IMR-90 (cell line): ENCODE data around the gene CAB39. TPM values are rescaled to one million over a fixed set of nuclear protein-coding genes. Genes with fewer than 3 reads are reported as not detected.

Experiments
- ATAC-seq: fragments of 200-7000 bp; cut with Tn5 transposase; 2 replicates; pipeline ENCODE4 v1.9.1; 2020; ENCODE audit warnings: low read depth, mild to moderate bottlenecking, moderate library complexity
- BruUV-seq: library from RNA; stranded (reverse); fragments of 400-500 nt; replicated peaks from 2 replicates; lab custom pipeline; 2021; lab: Mats Ljungman, UMichigan
- CTCF ChIA-PET: fragments of 300-600 bp; formaldehyde crosslinking; extraction: SDS; loops from one replicate; lab custom pipeline; 2021; ENCODE audit warnings: antibody characterized with exemption; lab: Yijun Ruan, JAX
- POLR2A ChIA-PET: fragments of 300-600 bp; sonication (Branson Sonifier 250); formaldehyde crosslinking; loops from one replicate; lab custom pipeline; 2022; ENCODE audit warnings: antibody characterized with exemption; ENCODE audit not compliant: unreplicated experiment; lab: Charles Lee
- DNase-seq: peaks from one replicate; pipeline ENCODE4 v3.0.0; 2013
- H2AFZ ChIP-seq: replicated peaks from 2 replicates; pipeline ENCODE3; 2013; ENCODE audit warnings: low read length, mild to moderate bottlenecking; ENCODE audit not compliant: poor library complexity
- H2AK5ac ChIP-seq: 2 replicates; pipeline ENCODE4 v1.6.1; 2013; ENCODE audit warnings: low read depth, low read length, inconsistent platforms
- H2AK9ac ChIP-seq: replicated peaks from 2 replicates; pipeline ENCODE3; 2013; ENCODE audit warnings: mild to moderate bottlenecking, low read depth, low read length, moderate library complexity; ENCODE audit not compliant: poor library complexity
- H2BK120ac ChIP-seq: 2 replicates; pipeline ENCODE4 v1.6.1; 2013; ENCODE audit warnings: low read depth, low read length, inconsistent platforms
- H2BK15ac ChIP-seq: 3 replicates; pipeline ENCODE4 v1.6.1; 2013; ENCODE audit warnings: low read depth, low read length, inconsistent platforms
- H2BK20ac ChIP-seq: 2 replicates; pipeline ENCODE4 v1.6.1; 2013; ENCODE audit warnings: low read depth, mild to moderate bottlenecking, inconsistent platforms, low read length, moderate library complexity
- H2BK5ac ChIP-seq: 2 replicates; pipeline ENCODE4 v1.6.1; 2013; ENCODE audit warnings: mild to moderate bottlenecking, low read depth, low read length, inconsistent platforms; ENCODE audit not compliant: poor library complexity, severe bottlenecking
- H3K14ac ChIP-seq: replicated peaks from 2 replicates; pipeline ENCODE4 v1.6.1; 2013; ENCODE audit warnings: low read depth, low read length, inconsistent platforms
- H3K18ac ChIP-seq: 2 replicates; pipeline ENCODE4 v1.6.1; 2013; ENCODE audit warnings: low read depth, low read length, control low read depth
- H3K23ac ChIP-seq: 2 replicates; pipeline ENCODE4 v1.6.1; 2013; ENCODE audit warnings: low read depth, low read length, inconsistent platforms
- H3K27ac ChIP-seq: 2 replicates; pipeline ENCODE4 v1.5.1; 2013; ENCODE audit warnings: mild to moderate bottlenecking, control low read depth, low read length; ENCODE audit not compliant: insufficient read depth
- H3K27me3 ChIP-seq: 2 replicates; pipeline ENCODE4 v1.6.1; 2013; ENCODE audit warnings: low read length; ENCODE audit not compliant: control insufficient read depth, insufficient read depth
- H3K36me3 ChIP-seq: 2 replicates; pipeline ENCODE4 v1.6.1; 2013; ENCODE audit warnings: low read length, mixed read lengths; ENCODE audit not compliant: control insufficient read depth, insufficient read depth
- H3K4ac ChIP-seq: 2 replicates; pipeline ENCODE4 v1.6.1; 2013; ENCODE audit warnings: low read depth, low read length, inconsistent platforms
- H3K4me1 ChIP-seq: 2 replicates; pipeline ENCODE4 v1.6.1; 2013; ENCODE audit warnings: low read length, mixed read lengths; ENCODE audit not compliant: control insufficient read depth, insufficient read depth
- H3K4me2 ChIP-seq: 2 replicates; pipeline ENCODE4 v1.6.1; 2013; ENCODE audit warnings: low read depth, mild to moderate bottlenecking, control low read depth, low read length, moderate library complexity
- H3K4me3 ChIP-seq: 2 replicates; pipeline ENCODE4 v1.5.1; 2013; ENCODE audit warnings: low read depth, mild to moderate bottlenecking, control low read depth, low read length, moderate library complexity; ENCODE audit not compliant: insufficient read depth
- H3K56ac ChIP-seq: 2 replicates; pipeline ENCODE4 v1.6.1; 2013; ENCODE audit warnings: low read length, inconsistent platforms; ENCODE audit not compliant: insufficient read depth; ENCODE audit errors: extremely low read depth
- H3K79me1 ChIP-seq, 2 experiments: 2 replicates each; pipeline ENCODE4 v1.6.1; 2013; ENCODE audit warnings: low read length in 2 of 2, inconsistent platforms in 1 of 2, low read depth in 1 of 2
- H3K9ac ChIP-seq: 2 replicates; pipeline ENCODE4 v1.6.1; 2013; ENCODE audit warnings: low read depth, low read length, control low read depth
- H3K9me1 ChIP-seq: 2 replicates; pipeline ENCODE4 v1.6.1; 2013; ENCODE audit warnings: low read length, inconsistent platforms; ENCODE audit not compliant: insufficient read depth
- H3K9me3 ChIP-seq: 2 replicates; pipeline ENCODE4 v1.6.1; 2013; ENCODE audit warnings: low read length; ENCODE audit not compliant: control insufficient read depth, insufficient read depth
- H4K20me1 ChIP-seq: 2 replicates; pipeline ENCODE4 v1.6.1; 2013; ENCODE audit warnings: low read length, inconsistent platforms; ENCODE audit not compliant: insufficient read depth
- H4K5ac ChIP-seq: 2 replicates; pipeline ENCODE4 v1.6.1; 2013; ENCODE audit warnings: mild to moderate bottlenecking, low read depth, low read length, control low read depth
- H4K8ac ChIP-seq, 2 experiments: 2 replicates each; pipeline ENCODE4 v1.6.1; 2013; ENCODE audit warnings: low read depth in 2 of 2, low read length in 2 of 2, control low read depth in 1 of 2, inconsistent platforms in 1 of 2
- H4K91ac ChIP-seq: 2 replicates; pipeline ENCODE4 v1.6.1; 2013; ENCODE audit warnings: low read depth, low read length, inconsistent platforms; ENCODE audit not compliant: insufficient read depth
- BHLHE40 ChIP-seq: fragments of 150-350 bp; IDR thresholded peaks from 2 replicates; pipeline ENCODE4 v1.6.1; 2016; ENCODE audit warnings: mild to moderate bottlenecking, low read depth, low read length
- CEBPB ChIP-seq: IDR thresholded peaks from 2 replicates; pipeline ENCODE4 v1.6.1; 2012; ENCODE audit warnings: low read depth, low read length, improper control_type of control experiment
- CHD1 ChIP-seq: IDR thresholded peaks from 2 replicates; pipeline ENCODE4 v1.6.1; 2012; ENCODE audit warnings: low read depth, low read length, improper control_type of control experiment
- CTCF ChIP-seq: conservative IDR thresholded peaks from 2 replicates; pipeline ENCODE4 v1.5.1; 2012; ENCODE audit warnings: mild to moderate bottlenecking, low read depth, low read length, improper control_type of control experiment
- FOS ChIP-seq: fragments of 150-350 bp; IDR thresholded peaks from 2 replicates; pipeline ENCODE4 v1.6.1; 2016; ENCODE audit warnings: low read depth, low read length
- MAFK ChIP-seq: IDR thresholded peaks from 2 replicates; pipeline ENCODE4 v1.6.1; 2012; ENCODE audit warnings: low read depth, low read length, improper control_type of control experiment
- MAZ ChIP-seq: IDR thresholded peaks from 2 replicates; pipeline ENCODE4 v1.6.1; 2012; ENCODE audit warnings: low read depth, mild to moderate bottlenecking, low read length, improper control_type of control experiment, moderate library complexity, borderline replicate concordance
- NFE2L2 ChIP-seq: fragments of 150-350 bp; IDR thresholded peaks from 2 replicates; pipeline ENCODE4 v1.6.1; 2016; ENCODE audit warnings: low read depth, mild to moderate bottlenecking, low read length
- POLR2A ChIP-seq: IDR thresholded peaks from 2 replicates; pipeline ENCODE4 v1.6.1; 2012; ENCODE audit warnings: mild to moderate bottlenecking, low read depth, low read length
- RAD21 ChIP-seq: IDR thresholded peaks from 2 replicates; pipeline ENCODE4 v1.6.1; 2012; ENCODE audit warnings: low read length, improper control_type of control experiment
- RCOR1 ChIP-seq: IDR thresholded peaks from 2 replicates; pipeline ENCODE4 v1.6.1; 2012; ENCODE audit warnings: mild to moderate bottlenecking, low read length, improper control_type of control experiment; ENCODE audit not compliant: insufficient replicate concordance
- RFX5 ChIP-seq: IDR thresholded peaks from 2 replicates; pipeline ENCODE4 v1.8.0; 2012; ENCODE audit warnings: low read depth, mild to moderate bottlenecking, low read length, moderate library complexity
- SMC3 ChIP-seq: fragments of 150-350 bp; IDR thresholded peaks from 2 replicates; pipeline ENCODE4 v1.6.1; 2016; ENCODE audit warnings: low read depth, mild to moderate bottlenecking, antibody characterized with exemption, low read length, moderate library complexity
- USF2 ChIP-seq: fragments of 150-350 bp; IDR thresholded peaks from 2 replicates; pipeline ENCODE4 v1.6.1; 2017; ENCODE audit warnings: mild to moderate bottlenecking, antibody characterized with exemption, low read length, low read depth
- WGBS, 2 experiments: methylation state at CpG; one replicate each; pipeline versions ENCODE4 v1.1.5 to v1.1.7; 2013; ENCODE audit warnings: missing lambda C conversion rate in 2 of 2; ENCODE audit not compliant: insufficient read length in 1 of 2; ENCODE audit errors: extremely low coverage in 2 of 2; 5-methylcytosine and 5-hydroxymethylcytosine counted together
- dilution Hi-C: fragments of 300-500 bp; cut with HindIII; formaldehyde crosslinking; loops from one replicate; pipeline ENCODE4 v1.14.3; 2018; ENCODE audit warnings: low sequenced_read_pairs; ENCODE audit not compliant: unreplicated experiment
- in situ Hi-C: fragments of 300-500 bp; cut with MboI; formaldehyde crosslinking; loops from 3 replicates; pipeline ENCODE4 v1.14.3; 2019; ENCODE audit warnings: low sequenced_read_pairs, inconsistent platforms, mixed read lengths
- intact Hi-C: fragments of 100-400 bp; cut with micrococcal nuclease; formaldehyde crosslinking; loops from 2 replicates; pipeline ENCODE4 v1.10.0; 2022
- polyA plus RNA-seq, 3 experiments: library from polyadenylated mRNA; depleted of rRNA; stranded (reverse); fragments of >200 nt; gene quantifications; 2 replicates each; pipeline ENCODE4 v1.2.3, GENCODE V29; 2012; ENCODE audit warnings: low replicate concordance in 1 of 3
- total RNA-seq: library from RNA; depleted of rRNA; stranded (reverse); fragments of >200 nt; gene quantifications from 2 replicates; pipeline ENCODE4 v1.2.3, GENCODE V29; 2012
- TF ChIP-seq, protein P1 (sequence below): fragments of 150-350 bp; IDR thresholded peaks from 2 replicates; pipeline ENCODE4 v1.6.1; 2016; ENCODE audit warnings: low read depth, mild to moderate bottlenecking, low read length, moderate library complexity, borderline replicate concordance

Gene CAB39
- total and polyA plus RNA-seq, 2 of the 4 experiments (the other 2 are of a cell fraction): 38.2 to 71.7 TPM

- Histone ChIP-seq H3K4me1 (no peaks in the 10 kb centered on the region), H3K4me2 (no peak overlapping the region), H3K79me1 (peaks cover under 1% of the 10 kb centered on the region in 2 experiments; a peak in 2 of 4 replicates), H2BK20ac (no peak overlapping the region), H2BK5ac (no peak overlapping the region), H4K5ac (no peak overlapping the region), H3K36me3 (no peaks in the 10 kb centered on the region), H3K27ac (no peak overlapping the region), H2AK5ac (no peak overlapping the region), H2AFZ (peak overlapping the region; percentile 23), H3K9me3 (no peaks in the 10 kb centered on the region), H4K20me1 (no peaks in the 10 kb centered on the region), H3K27me3 (no peaks in the 10 kb centered on the region; the same call in 1 of the 2 replicates), H4K91ac (no peak overlapping the region), H2AK9ac (no peak overlapping the region), H3K4me3 (no peak overlapping the region), H3K14ac (no peak overlapping the region), H3K23ac (no peak overlapping the region), H2BK15ac (no peak overlapping the region), H3K9ac (no peak overlapping the region), H3K56ac (no peak overlapping the region), H2BK120ac (no peak overlapping the region), H3K9me1 (no peaks in the 10 kb centered on the region), H3K4ac (no peak overlapping the region), H4K8ac (no peak overlapping the region), H3K18ac (no peak overlapping the region)
- dilution Hi-C loops (no loop called here), in situ Hi-C loops (no loop called here), intact Hi-C loops (no loop called here)
- ChIA-PET CTCF (no interaction called here), POLR2A (no interaction called here)
- ATAC-seq: no peak
- 100% methylated on average over 1 of the region's 8 CpGs; no CpG with 5 or more reads in 1 of the 2 experiments for WGBS, 2 experiments
- DNase-seq: no peak
- no peak for TF ChIP-seq FOS
- TF ChIP-seq MAZ: no peak
- no peak for TF ChIP-seq POLR2A
- TF ChIP-seq, protein P1, sequence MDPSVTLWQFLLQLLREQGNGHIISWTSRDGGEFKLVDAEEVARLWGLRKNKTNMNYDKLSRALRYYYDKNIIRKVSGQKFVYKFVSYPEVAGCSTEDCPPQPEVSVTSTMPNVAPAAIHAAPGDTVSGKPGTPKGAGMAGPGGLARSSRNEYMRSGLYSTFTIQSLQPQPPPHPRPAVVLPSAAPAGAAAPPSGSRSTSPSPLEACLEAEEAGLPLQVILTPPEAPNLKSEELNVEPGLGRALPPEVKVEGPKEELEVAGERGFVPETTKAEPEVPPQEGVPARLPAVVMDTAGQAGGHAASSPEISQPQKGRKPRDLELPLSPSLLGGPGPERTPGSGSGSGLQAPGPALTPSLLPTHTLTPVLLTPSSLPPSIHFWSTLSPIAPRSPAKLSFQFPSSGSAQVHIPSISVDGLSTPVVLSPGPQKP: no peak
- no peak for TF ChIP-seq RCOR1
- no peak for TF ChIP-seq BHLHE40
- TF ChIP-seq RAD21: no peak
- no peak for TF ChIP-seq RFX5
- no peak for TF ChIP-seq CTCF
- no peak for TF ChIP-seq NFE2L2
- no peak for TF ChIP-seq CEBPB
- TF ChIP-seq MAFK: no peak
- no peak for TF ChIP-seq USF2
- TF ChIP-seq CHD1: no peak
- no peak for TF ChIP-seq SMC3
- no TSS peak for BruUV-seq
Observed at GRCh38 chr2:230706966-230707365, 5.7 kb upstream of the CAB39 start.
